Measurements from ENCODE around the gene CXCL5. TPM values are rescaled to one million over a fixed set of nuclear protein-coding genes. Genes with fewer than 3 reads are reported as not detected.

The CXCL5 gene
- total RNA-seq, result not detected

- DNase-seq, result no peak
These were observed at the start of gene CXCL5 for GRCh38 chr4:73998040-73999011. Gene CXCL5 (minus strand): TSS chr4:73998677. CDS start chr4:73998581, 96 bp downstream.

DNA sequence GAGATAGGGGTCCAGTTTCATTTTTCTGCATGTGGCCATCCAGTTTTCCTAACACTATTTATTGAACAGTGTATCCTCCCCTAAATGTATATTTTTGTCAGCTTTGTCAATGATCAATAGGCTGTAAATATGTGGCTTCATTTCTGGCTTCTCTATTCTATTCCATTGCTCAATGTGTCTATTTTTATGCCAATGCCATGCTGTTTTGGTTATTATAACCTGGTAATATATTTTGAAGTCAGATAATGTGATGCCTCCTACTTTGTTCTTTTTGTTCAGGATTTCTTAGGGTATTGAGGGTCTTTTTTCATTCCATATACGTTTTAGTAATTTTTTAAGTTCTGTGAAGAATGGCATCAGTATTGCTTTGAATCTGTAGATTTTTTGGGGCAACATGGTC, 48.7 kb upstream of the CXCL5 start:
- DNase-seq, result no peak

DNA sequence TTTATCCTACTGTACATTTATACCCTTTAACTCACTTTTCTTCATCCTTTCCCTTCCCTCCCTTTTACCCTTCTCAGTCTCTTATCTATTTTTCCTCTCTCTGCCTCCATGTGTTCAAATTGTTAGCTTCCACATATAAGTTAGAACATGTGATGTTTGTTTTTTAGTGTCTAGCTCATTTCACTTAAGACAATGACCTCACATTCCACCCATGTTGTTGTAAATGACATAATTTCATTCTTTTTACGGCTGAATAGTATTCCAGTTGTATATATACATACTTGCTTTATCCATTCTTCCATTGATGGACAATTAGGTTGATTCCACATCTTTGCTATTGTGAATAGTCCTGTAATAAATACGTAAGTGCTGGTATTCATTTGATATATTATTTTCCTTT, 47.3 kb upstream of the CXCL5 start:
- no peak for DNase-seq

GRCh38 chr4:74045247-74045646, 46.8 kb upstream of the CXCL5 start:
- no peak for DNase-seq

GRCh38 chr4:74044677-74045076, 46.2 kb upstream of the CXCL5 start:
- DNase-seq, result no peak

DNA sequence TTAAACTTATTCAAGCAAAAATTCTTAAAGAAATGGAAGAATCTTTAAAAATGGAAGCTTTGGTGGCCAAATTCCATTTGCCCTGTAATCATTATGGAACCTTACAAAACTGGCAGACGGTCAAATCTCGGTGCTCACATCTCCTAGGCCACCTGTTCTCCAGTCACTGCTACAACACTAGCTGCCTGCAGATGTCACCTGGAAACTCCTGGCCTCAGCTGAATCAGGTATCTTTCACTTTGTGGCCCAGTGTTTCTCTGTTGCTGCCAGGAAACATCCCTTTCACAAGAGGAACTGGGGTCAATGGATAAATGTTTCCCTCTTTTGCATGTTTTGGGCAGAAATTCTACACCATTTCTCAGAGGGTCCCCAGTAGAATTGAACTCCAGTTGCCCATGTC, 44.2 kb upstream of the CXCL5 start:
- no peak for DNase-seq

DNA sequence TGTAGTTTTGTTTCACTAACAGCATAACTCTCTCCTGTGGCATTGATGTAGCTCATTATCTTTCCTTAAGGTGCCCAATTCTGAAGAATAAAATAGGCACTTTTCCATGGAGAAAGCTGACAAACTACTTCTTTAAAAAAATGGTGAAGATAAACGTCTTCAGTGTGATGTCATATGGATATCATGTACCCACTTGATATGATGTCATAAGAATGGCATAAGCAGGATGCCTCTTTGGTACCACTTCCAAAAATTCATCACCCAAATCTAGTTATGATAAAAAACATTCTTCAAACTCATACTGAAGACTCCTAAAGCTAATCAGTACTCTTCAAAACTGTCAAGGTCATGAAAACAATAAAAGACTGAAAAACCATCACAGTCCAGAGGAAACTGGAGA, 42.9 kb upstream of the CXCL5 start:
- DNase-seq, result no peak

- no peak for DNase-seq
These were observed 40.9 kb upstream of the CXCL5 start for GRCh38 chr4:74039315-74039763.

DNA sequence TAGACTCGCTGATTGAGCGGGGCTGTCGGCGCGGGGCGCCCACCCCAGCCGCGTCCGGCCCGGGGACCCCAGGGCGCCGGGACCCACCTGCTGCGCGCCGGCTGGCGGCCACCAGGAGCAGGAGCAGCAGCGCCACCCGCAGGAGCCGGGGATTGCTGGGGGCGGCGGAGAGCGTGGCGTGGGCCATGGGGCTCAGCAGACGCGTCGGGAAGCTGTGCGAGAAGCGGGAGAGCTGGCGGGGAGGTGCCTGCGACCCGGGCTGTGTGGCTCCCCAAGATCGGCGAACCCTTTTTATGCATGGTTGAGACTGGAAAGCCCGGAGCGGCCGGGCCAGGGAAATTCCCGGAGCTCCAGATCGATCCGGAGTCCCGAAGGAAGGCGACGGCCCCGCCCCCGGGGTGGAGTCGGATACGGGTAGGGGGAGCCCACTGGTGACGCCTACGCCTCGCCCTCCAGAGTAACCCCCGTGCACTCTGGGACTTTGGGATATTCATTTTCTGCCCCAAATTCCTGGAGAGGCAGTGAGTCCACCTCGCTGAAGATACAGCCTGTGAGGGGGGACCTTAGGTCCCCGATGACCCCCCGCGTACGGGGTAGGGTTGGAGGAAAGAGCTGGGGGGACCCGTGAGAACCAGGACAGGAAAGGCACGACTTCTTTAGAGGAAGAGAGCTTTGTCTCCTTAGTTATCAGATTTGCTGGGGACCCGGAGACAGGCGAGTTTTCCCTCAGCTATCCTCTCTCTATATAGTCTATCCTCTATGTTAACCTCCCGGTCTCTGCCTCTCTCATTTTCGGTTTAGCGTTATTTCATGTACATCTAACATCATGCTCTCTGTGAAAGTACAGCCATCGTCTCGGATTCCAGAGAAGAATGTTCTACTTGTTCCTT, 40.2 kb upstream of the CXCL5 start, which contains the start of gene CXCL3:
Gene CXCL3 (minus strand): TSS at position 265 of the 890 bp plus-strand sequence. CDS start 78 bp downstream, at position 187.
- DNase-seq, result no peak

DNA sequence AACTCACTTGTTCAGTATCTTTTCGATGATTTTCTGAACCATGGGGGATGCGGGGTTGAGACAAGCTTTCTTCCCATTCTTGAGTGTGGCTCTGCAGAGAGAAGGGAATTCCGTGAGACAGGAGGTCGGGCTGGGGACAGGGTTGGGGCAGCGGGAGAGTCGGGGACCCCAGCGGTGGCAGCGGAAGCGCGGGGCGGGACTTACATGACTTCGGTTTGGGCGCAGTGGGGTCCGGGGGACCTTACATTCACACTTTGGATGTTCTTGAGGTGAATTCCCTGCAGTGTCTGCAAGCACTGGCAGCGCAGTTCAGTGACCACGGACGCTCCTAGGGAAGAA, 39.6 kb upstream of the CXCL5 start:
- DNase-seq, result no peak

DNA sequence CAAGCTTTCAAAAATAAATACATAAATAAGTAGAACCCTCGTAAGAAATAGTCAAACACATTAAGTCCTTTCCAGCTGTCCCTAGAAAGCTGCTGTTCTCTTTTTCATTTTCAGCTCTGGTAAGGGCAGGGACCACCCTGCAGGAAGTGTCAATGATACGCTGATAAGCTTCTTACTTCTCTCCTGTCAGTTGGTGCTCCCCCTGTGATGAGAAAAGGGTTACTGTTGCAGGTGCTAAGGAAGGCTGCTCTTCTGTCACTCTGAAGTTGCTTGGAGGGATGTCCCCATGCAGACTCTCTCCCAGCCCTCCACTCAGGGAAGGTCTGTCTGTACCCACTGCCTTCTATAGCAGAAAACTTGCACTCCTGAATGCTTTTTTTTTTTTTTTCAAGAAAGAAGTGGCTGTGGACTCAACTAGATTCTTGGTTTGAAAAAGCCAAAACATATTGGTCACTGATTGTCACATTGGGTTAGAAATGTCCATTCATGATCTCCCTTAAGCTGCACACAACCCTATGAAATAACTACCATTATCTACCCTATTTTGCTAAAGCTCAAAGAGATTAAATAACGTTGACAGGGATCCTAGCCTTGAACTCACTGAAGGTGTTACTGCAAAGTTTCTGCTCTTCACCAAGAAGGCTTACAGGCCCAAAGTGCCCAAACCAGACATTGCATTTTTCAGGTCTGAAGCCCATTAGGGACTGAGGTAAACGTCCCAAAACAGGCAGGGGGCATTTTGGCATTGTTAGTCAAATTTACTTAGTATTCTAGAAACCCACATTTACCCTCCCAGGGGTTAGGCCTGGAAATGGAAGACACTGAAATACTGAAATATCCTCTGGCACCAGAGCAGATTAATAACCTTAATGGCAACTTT, 38.8 kb upstream of the CXCL5 start:
- DNase-seq, result no peak

GRCh38 chr4:74033739-74034138, 35.3 kb upstream of the CXCL5 start:
- no peak for DNase-seq

GRCh38 chr4:74032064-74032463, 33.6 kb upstream of the CXCL5 start:
- DNase-seq, result no peak

DNA sequence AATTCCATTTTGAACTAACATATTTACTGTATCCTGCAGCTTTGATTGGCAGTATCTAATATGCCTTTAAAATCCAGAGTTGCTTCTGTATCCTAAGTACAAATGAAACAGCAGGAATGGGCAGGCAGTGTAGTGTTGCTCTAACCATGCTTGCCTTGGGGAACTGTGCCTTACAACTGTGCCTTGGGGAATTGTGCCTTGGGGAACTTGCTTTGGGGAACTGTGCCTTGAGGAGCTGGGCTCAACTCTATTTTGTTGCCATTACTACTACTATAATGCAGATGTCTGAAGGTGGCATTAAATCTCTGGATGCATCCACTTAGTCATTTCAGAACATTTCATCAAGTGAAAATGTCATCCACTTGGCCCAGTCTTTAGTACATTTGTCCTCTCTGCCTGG, 33.1 kb upstream of the CXCL5 start:
- no peak for DNase-seq

DNA sequence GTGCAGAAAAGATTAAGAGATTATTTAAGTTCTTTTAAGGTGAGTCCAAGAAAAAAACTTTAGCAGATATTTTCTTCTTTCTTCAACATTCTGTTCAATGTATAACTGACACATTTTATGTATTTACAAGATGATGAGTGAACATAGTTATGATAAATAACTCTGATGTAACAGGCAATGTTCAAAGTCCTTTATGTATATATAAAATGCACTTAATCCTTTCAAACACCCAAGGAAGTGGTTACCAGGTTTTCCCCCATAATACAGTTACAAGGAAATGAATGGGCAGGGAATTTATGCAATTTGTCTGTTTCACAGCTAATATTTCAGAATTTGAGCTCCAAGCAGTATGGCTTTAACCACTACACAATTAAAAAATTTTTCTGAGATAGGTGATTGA, 31.8 kb upstream of the CXCL5 start:
- DNase-seq, result no peak

DNA sequence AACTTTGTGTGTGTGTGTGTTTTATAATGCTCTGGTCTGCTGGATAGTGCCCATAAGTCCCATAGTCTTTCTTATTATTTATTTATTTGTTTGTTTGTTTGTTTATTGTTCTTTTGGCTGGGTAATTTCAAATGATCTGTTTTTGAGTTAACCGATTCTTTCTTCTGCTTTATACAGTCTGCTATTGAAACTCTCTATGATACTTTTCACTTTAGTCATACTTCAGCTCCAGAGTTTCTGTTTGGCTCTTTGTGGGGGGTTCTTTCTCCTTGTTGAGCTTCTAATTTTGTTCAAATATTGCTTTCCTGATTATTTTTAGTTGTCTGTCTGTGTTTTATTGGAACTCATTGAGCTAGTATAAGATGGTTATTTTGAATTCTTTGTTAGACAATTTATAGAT, 30.0 kb upstream of the CXCL5 start:
- DNase-seq, result no peak

DNA sequence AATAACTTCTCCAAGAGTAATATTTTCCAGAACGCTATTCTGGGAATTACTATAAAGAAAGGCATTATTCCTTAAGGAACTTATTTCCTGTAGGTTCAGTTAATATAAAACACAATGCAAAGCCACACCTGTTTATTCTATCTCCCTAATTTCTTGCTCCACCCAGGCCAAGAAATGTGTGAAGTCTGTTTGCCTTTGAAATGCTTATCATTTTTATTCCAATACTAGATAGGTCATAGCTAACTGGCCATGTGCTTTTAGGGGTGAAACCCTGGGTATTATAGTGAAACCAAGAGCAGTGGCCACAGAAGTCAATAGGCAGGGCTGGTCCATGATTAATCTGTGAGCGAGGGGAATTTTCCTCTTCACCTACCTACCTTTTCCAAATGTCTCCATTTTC, 25.2 kb upstream of the CXCL5 start:
- DNase-seq, result no peak

DNA sequence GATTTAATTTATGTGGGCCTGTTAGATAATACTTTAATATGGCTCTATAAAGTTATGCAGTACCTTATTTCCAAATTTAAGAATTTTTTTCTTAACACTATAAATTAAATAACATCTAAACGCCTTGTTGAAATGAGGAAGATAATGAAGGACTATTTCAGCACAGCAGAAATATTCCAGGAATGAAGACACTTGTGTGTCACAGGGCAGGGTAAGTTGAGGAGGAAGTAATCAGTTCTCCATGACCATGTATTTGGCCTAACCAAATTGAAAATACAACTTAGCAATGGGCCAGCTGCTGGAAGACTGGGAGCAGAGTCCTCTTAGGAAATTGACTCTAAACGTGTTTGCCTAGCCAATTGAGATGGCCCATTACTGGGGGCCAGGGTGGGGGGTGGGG, 23.1 kb upstream of the CXCL5 start:
- no peak for DNase-seq

DNA sequence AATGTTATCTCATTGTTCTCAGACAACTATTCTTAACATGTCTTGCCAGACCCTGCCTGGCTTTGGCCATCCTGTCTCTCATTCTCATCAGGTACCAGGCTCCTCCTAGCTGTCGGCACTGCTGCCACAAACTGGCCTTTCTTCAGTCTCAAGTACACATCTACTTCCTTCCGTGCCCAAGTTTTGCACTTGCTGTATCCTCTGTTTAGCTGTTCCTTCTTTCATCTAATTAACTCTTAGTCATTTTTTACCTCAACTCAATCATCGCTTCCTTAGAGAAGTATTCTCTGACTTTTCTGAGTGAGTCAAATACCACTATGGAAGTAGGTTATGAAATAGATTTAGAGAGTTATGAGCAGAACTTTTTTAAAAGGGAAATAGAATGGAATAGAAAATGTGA, 20.3 kb upstream of the CXCL5 start:
- no peak for DNase-seq

- DNase-seq, result no peak
These were observed 19.6 kb upstream of the CXCL5 start for GRCh38 chr4:74018116-74018515.

- DNase-seq, result no peak
These were observed 17.6 kb upstream of the CXCL5 start for GRCh38 chr4:74016068-74016467.

GRCh38 chr4:74015126-74015780, 16.8 kb upstream of the CXCL5 start:
- DNase-seq, result no peak

All from effector CD4-positive, alpha-beta T cell (primary cell).